Measurements from ENCODE around the gene TEDC2.

GRCh38 chr16:2468233-2468724, 8.4 kb downstream of the TEDC2 start:
- TF ChIP-seq CTCF (IDR thresholded peaks at IDR 0.05) (no peak), EHMT2 (IDR thresholded peaks at IDR 0.05; ENCODE audit: low read depth) (no peak), POLR2A (IDR thresholded peaks at IDR 0.05; ENCODE audit: low read length) (peak; percentile 17; the same call in 1 of the 2 replicates), RAD21 (conservative IDR thresholded peaks at IDR 0.05 in 1 of 2, IDR thresholded peaks at IDR 0.05 in 1 of 2) (no peak), RFX5 (IDR thresholded peaks at IDR 0.05) (no peak)
